ENCODE results near the gene MIB2.

DNA sequence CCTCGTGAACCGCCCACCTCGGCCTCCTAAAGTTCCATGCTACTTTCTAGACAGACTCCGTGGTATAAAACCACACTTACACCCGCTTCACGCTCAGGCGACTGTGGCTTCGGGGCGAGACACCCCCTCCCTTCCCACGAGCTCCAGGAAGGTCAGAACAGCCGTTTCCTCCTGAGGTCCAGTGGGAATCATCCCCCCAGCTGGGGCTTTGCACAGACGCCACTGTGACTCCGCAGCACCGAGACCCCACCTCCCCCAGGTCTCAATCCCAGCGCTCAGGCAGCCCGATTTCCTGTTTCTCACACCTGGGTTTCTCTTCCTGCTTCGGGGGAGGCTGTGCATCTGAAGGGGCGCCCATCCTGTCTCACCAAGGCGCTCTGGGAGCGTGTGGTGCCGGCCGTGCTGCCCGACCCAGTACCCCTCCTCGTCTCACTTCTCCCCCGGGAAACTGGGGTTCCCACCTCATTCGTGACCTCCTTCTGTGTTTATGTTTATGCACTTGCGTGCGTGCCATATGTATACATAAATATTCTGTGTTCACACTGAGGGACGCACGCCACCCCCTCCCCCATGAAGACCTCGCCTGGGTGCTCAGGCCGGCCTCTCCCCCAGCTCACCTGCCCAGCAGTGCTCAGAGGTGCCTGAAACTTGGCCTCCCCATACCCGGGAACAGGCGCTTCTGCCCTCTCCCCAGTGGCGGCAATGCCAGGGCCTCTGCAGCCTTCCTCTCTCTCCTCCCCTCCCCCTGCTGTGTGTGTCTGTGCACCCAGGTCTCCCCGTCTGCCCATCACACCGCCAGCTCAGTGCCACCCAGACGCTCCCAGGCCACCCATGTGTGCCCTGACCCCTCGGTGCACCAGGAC, 62.6 kb downstream of the MIB2 start:
- TF ChIP-seq CTCF (IDR thresholded peaks at IDR 0.05) (no peak), POLR2A (IDR thresholded peaks at IDR 0.05) (no peak), POLR2AphosphoS5 (IDR thresholded peaks at IDR 0.05; ENCODE audit: insufficient read depth in 1 of 2, low read depth in 1 of 2) (no peak)

Measured in vagina (tissue), 2 donors.